GM18870 (cell line): ENCODE measurements around the gene FOXP1.
A peak's percentile ranks its signal among the peaks of the same experiment; 100 is the strongest.

Source experiments
- ATAC-seq: cut with Tn5 transposase; IDR thresholded peaks from one replicate; pipeline ENCODE4 v1.9.1; 2021; ENCODE audit warnings: moderate library complexity; ENCODE audit not compliant: unreplicated experiment

FOXP1 gene

DNA sequence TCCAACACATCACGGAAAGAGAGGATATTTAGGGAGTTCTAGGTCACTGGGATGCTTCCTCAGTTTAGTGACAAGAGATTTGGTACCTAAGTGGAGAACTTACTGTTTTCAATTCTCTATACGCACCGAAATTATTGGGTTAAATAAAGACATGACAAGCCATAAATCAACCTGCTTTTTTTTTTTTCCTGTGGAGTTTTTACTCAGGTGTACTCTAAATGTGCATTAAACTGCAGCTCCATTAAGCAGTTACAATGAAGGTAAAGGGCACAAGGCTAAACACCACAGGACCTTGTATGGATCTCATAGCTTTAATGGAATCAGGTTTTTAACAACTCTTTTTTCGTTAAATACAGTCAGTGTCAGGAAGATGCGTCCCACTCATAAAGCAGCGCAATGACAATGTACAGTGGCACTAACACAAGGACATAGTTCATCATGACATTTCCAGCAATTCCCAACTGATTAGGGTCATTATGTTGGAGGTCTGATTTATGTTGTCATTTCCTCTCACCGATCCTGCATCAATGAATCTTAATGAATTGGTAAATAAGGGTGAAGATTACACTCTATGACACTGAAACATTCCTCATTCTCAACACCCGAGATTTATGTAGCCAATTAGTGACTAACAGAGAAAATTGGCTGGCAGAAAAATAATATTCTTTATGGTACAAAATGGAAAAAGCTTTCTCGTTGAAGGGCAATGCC lies 355.2 kb downstream of the FOXP1 start:
- no peak for ATAC-seq

DNA sequence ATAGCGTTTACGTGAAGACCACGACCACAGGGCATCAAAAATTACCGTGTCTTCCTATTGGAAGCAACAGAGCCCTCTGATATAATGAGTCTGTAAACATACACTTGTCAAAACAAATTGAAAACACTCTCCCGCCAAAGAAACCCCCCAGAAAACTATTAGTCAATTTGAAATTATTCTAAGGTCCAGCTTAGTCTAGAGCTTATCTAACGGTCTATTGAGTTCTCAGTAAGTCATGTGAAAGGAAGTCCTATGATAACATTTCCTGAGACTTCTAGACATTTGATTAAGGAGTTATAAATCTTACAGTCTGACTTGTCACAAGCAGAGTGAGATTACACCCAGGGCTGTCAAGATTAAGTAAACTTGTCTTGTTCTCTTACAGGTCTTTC lies 356.3 kb downstream of the FOXP1 start:
- ATAC-seq: peak; percentile 1

DNA sequence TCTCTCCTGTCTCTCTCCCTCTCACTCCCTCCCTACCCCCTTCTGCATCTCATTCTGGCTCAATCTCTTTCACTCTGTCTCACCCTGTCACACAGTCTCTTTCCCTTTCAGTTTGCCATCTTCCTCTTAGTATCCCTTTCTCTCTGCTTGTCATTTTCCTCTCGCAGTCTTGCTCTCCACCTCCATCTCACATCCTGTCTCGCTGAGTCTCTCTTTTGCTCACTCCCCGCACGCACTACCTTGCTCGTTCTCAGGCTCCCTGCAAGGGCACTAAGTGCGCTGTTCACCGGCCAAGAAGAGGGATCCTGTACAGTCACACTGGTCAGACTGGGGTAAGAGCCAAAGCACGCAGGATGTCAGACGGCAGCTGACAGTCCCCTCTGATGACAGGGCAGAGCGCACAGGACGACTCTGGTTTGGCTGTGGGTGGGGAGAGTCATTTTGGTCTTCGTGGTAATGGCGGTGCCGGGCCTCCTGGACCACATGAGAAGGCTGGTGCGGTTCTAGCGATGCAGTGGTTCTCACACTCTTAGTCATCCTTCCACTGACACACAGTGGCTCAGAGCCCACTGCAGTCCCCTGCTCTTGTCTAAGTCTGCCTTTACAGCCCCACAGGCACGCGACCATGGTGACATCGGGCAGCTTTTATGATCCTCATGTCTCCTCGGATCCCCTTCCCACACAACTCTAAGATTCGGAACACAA lies 356.8 kb downstream of the FOXP1 start:
- ATAC-seq: peak; percentile 93

- ATAC-seq: no peak
These were observed 357.5 kb downstream of the FOXP1 start for GRCh38 chr3:71225951-71226564.

DNA sequence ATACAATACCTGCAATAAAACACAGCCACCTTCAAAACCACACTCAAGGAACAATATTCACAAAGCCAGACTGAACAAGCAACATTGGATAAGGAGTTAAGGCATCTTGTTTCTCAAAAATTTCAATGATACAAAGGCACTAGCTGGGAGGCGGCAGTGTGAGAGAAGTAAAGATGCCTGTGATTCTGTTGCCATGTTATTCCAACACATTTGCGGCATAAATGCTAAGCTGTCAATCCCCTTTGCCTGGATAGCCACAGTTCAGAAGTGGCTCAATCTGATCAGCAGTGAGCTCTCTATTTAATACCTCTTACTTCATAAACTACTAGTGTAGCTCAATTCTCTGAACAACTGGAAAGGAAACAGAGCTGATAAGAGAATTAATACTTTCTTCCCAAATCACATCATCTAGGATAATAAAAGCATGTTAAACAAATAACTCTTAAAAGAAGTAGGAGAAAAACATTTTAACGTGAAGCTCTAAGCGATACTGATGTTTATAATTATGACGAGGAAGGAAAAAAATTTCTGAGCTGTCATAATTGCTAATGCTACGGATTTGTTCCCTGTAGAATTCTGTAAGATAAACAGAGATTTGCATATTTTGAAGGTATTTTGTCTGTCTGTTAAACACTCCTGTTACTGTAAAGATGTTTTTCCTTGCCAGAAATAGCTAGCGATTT lies 358.4 kb downstream of the FOXP1 start:
- no peak for ATAC-seq

- ATAC-seq: peak; percentile 97
These were observed 363.5 kb downstream of the FOXP1 start for GRCh38 chr3:71219744-71220638.

DNA sequence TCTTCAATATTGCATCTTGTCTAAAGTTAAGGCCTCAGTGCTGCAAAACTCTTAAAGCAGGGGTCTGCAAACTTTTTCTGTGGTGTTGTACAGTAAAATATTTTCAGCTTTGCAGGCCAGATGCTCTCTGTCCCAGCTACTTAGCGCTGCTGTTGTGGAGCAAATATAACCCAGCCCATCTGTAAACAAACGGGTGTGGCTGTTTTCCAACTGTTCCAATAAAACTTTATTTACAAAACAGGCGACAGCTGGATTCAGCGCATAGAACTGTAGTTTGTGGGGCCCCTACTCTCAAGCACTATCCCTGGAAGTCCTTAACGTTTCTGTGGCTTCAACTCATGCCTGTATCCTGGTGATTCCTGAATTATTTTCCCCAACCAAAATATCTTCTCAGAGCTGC lies 365.0 kb downstream of the FOXP1 start:
- ATAC-seq: no peak

DNA sequence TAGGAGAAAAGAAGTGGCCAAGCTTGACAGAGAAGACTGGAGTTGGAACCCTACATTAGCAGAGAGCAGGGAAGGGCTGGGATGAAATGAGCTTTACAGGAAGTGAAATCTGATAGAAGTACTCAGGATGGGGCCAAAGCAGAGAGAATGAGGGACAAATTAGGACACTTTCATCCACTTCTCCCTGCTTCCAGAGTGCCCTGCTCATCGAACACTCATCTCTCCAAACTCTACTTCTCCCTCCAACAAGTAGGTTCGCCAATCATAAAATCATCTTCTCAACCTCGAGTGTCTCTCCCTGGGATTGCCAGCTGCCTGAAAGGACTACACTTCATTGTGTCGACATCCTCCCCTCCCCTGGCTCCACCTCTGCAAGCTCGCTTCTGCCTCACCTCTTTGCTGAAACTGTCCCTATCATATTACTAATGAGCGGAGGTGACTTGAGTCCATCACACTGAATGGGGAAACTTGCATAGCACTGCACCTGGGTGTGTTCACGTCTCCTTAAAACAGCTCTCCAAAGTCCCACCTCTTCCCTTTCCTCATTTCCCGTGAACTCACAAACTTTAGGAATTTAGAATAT lies 365.8 kb downstream of the FOXP1 start:
- no peak for ATAC-seq

- ATAC-seq: no peak
These were observed 368.2 kb downstream of the FOXP1 start for GRCh38 chr3:71215351-71215750.

- no peak for ATAC-seq
These were observed 368.7 kb downstream of the FOXP1 start for GRCh38 chr3:71214797-71215196.

GRCh38 chr3:71214016-71214415 lies 369.5 kb downstream of the FOXP1 start:
- ATAC-seq: no peak

DNA sequence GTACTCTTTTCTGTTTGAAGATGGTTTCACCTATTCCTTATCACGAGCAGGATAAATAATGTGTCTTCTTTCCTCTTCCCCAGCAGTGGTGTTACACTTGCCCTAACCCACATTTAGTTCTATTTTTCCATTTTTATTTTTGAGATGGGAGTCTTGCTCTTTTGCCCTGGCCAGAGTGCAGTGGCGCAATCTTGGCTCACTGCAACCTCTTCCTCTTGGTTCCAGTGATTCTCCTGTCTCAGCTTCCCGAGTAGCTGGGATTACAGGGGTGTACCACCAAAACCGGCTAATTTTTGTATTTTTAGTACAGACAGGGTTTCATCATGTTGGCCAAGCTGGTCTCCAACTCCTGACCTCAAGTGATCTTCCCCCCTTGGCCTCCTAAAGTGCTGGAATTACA lies 372.4 kb downstream of the FOXP1 start:
- ATAC-seq: no peak

DNA sequence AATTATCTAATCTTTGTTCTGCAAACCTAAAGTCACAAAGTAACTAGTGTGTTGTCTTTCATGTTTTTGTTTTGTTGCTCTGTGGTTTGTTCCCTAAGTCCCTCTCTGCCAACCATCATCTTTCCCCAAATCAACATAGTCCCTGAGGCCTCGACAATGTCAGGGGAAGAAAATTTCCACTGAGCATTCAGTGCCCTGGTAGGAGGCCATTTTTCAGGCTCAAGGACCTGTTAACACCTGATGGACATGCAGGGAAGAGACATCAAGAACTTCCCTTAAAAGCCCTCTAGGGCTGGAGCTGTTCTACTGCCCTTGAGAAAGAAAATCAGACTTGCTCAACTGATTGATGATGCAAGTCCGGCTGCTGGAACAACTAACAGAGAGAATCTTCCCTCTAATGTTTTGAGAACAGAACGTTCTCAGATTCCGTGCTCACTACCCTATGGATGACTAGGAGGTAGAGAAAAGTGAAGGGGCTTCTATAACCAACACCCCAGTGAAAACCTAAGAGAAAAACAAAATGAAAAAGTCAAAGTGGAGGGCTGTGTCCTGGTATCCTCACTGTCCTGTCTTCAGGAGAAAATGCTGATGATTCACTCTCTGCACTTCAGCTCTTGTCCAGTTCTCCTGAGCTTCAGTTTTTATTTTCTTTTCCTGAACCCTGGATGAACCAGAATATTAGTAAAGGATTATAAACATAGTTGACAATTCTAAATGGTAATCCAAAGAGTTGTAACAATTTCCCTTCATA lies 373.1 kb downstream of the FOXP1 start:
- no peak for ATAC-seq

GRCh38 chr3:71208211-71209095 lies 375.1 kb downstream of the FOXP1 start:
- no peak for ATAC-seq

DNA sequence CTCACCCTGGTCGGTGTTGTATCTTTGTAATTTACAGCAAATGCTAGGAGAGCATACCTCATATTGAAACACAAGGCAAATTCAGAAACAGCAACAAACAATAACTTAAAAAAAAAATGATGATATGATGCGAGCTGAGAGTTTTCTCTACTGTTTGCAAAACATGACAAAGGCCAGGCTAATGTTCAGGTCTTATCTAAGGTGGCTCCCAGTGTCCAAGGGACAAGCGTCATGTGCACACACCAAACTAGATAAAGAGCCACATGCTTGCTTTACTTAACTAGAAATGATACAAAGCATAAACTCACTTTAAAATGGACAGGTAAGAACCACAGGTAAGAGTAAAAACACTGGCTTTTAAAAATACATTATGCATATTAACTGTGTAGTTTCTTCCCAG lies 375.9 kb downstream of the FOXP1 start:
- ATAC-seq: no peak

GRCh38 chr3:71206305-71207165 lies 377.0 kb downstream of the FOXP1 start:
- no peak for ATAC-seq

DNA sequence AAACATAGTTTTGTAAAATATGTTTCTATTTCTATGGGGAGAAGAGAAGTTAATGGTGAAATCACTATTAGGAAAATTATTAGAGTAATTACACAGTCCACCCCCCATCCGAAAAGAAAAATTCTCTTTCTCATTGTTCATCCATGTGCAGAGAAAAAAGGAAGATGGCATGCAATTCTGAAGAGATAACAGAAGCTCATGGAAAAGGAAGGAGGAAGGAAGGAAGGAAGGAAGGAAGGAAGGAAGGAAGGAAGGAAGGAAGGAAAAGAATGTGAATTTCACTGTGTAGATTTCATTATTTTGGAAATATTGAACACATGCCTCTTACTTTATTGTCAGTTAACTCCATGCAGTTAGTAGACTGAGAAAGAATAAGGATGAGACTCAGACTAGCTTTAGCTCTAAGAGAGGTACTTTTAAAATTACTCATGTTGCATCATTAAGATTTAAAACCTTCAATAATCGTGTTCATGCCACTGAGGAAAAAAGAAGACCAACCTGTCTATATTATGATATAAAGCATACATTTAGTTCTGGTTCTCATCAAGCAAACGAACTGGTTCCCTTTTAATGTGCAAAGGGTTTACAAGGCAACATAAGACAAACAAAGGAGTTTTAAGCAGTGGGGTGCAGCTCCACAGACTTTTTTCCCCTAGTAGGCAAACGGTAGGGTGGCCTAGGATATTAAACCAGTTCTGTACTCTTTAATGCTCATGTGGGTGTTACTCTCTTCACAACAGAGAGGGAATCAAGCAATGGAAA lies 379.6 kb downstream of the FOXP1 start:
- no peak for ATAC-seq
